Keratinocyte (primary cell): ENCODE data around the gene MLPH. TPM values are rescaled to one million over a fixed set of nuclear protein-coding genes. Genes with fewer than 3 reads are reported as not detected.

Experiments used
- DNase-seq: peaks from one replicate; pipeline ENCODE4 v3.0.0-alpha.2; 2011; ENCODE audit warnings: low read depth, missing footprints, low spot score
- FAIRE-seq: peaks from 2 replicates; lab custom pipeline; 2011; peaks lifted over from hg19 to GRCh38; lab: Jason Lieb, UNC
- H2AFZ ChIP-seq: 2 replicates; pipeline ENCODE4 v1.6.0; 2012; ENCODE audit warnings: low read length, control low read depth, inconsistent platforms; ENCODE audit not compliant: control insufficient read depth
- H3K27ac ChIP-seq: 2 replicates; pipeline ENCODE4 v1.5.1; 2011; ENCODE audit warnings: low read length; ENCODE audit not compliant: control insufficient read depth, insufficient read depth
- H3K27me3 ChIP-seq: 3 replicates; pipeline ENCODE4 v1.6.0; 2011; ENCODE audit warnings: low read length; ENCODE audit not compliant: control insufficient read depth, insufficient read depth; ENCODE audit errors: extremely low read depth
- H3K36me3 ChIP-seq, 2 experiments: 2 replicates in 1 of 2; 3 replicates in 1 of 2; pipeline ENCODE4 v1.5.1; 2011; ENCODE audit warnings: low read length in 2 of 2, mild to moderate bottlenecking in 1 of 2; ENCODE audit not compliant: control insufficient read depth in 2 of 2, insufficient read depth in 2 of 2; ENCODE audit errors: extremely low read depth in 1 of 2
- H3K4me1 ChIP-seq: 3 replicates; pipeline ENCODE4 v1.5.1; 2011; ENCODE audit warnings: low read length; ENCODE audit not compliant: control insufficient read depth, insufficient read depth; ENCODE audit errors: extremely low read depth
- H3K4me2 ChIP-seq: 3 replicates; pipeline ENCODE4 v1.6.0; 2011; ENCODE audit warnings: low read depth, low read length; ENCODE audit not compliant: control insufficient read depth, insufficient read depth; ENCODE audit errors: extremely low read depth
- H3K4me3 ChIP-seq, 3 experiments: fragments of 200-600 bp in 1 of 3; sonication (generic) in 1 of 3; 2 replicates in 2 of 3; 3 replicates in 1 of 3; pipeline ENCODE4 v1.5.1; 2011 to 2016; ENCODE audit warnings: low read length in 3 of 3, mild to moderate bottlenecking in 3 of 3, control low read depth in 2 of 3, inconsistent platforms in 1 of 3, low read depth in 1 of 3, mixed read lengths in 1 of 3, mixed run types in 1 of 3, moderate library complexity in 1 of 3; ENCODE audit not compliant: control insufficient read depth in 2 of 3, insufficient read depth in 2 of 3; ENCODE audit errors: extremely low read depth in 1 of 3
- H3K79me2 ChIP-seq: 2 replicates; pipeline ENCODE4 v1.6.0; 2012; ENCODE audit warnings: low read length; ENCODE audit not compliant: control insufficient read depth, insufficient read depth
- H3K9ac ChIP-seq: 3 replicates; pipeline ENCODE4 v1.6.0; 2011; ENCODE audit warnings: low read length; ENCODE audit not compliant: control insufficient read depth, insufficient read depth; ENCODE audit errors: extremely low read depth
- H3K9me1 ChIP-seq: 3 replicates; pipeline ENCODE4 v1.6.0; 2011; ENCODE audit warnings: low read length; ENCODE audit not compliant: control insufficient read depth, insufficient read depth; ENCODE audit errors: extremely low read depth
- H3K9me3 ChIP-seq: 2 replicates; pipeline ENCODE4 v1.5.1; 2012; ENCODE audit warnings: low read depth, low read length; ENCODE audit not compliant: control insufficient read depth
- H4K20me1 ChIP-seq: 3 replicates; pipeline ENCODE4 v1.6.0; 2011; ENCODE audit warnings: low read length; ENCODE audit not compliant: control insufficient read depth, insufficient read depth; ENCODE audit errors: extremely low read depth
- CTCF ChIP-seq, 3 experiments: IDR thresholded peaks in 1 of 3; conservative IDR thresholded peaks in 1 of 3; optimal IDR thresholded peaks in 1 of 3; 2 replicates in 2 of 3; 3 replicates in 1 of 3; pipeline versions ENCODE3 to v1.5.1; 2011; ENCODE audit warnings: low read length in 3 of 3, mild to moderate bottlenecking in 3 of 3, moderate library complexity in 2 of 3, control low read depth in 1 of 3, inconsistent platforms in 1 of 3; ENCODE audit not compliant: insufficient read depth in 2 of 3; ENCODE audit errors: extremely low read depth in 1 of 3
- EZH2 ChIP-seq: IDR thresholded peaks from one replicate; pipeline ENCODE4 v1.6.1; 2012; ENCODE audit warnings: inconsistent platforms, mild to moderate bottlenecking, low read length, moderate library complexity
- dilution Hi-C: fragments of 300-500 bp; cut with MboI; formaldehyde crosslinking; loops from one replicate; pipeline ENCODE4 v1.7.0; 2020; ENCODE audit warnings: low sequenced_read_pairs; ENCODE audit not compliant: extremely low pct_ligation_motif_present
- polyA plus RNA-seq, 5 experiments: library from polyadenylated mRNA; depleted of rRNA in 3 of 5; stranded (reverse) in 3 of 5; stranded (forward) in 1 of 5; unstranded in 1 of 5; fragments of >200 nt; gene quantifications; 1 replicate in 1 of 5; 2 replicates in 3 of 5; 3 replicates in 1 of 5; pipeline versions ENCODE4 v1.2.1 to v1.2.3, GENCODE V29; 2011 to 2012; ENCODE audit warnings: missing spikeins in 2 of 5, low read depth in 1 of 5, low replicate concordance in 1 of 5

The MLPH gene
- polyA plus RNA-seq, 1 donor (not counting 4 experiments of a cell fraction or from before 2014, with no cell fraction given): 0.67 TPM

GRCh38 chr2:237525559-237526157, 38.6 kb downstream of the MLPH start:
- no peak for DNase-seq
- H3K27ac ChIP-seq: no peak overlapping the region
- no peak for FAIRE-seq
- H2AFZ ChIP-seq: no peak overlapping the region
- no peaks in the 10 kb centered on the region for H3K9me1 ChIP-seq
- H3K4me3 ChIP-seq: no peak overlapping the region
- TF ChIP-seq CTCF (optimal IDR thresholded peaks at IDR 0.05 in 1 of 3, IDR thresholded peaks at IDR 0.05 in 1 of 3, conservative IDR thresholded peaks at IDR 0.05 in 1 of 3; ENCODE audit: extremely low read depth in 1 of 3, insufficient read depth in 2 of 3, low read length in 3 of 3): no peak
- TF ChIP-seq EZH2: no peak
- H3K79me2 ChIP-seq: no peaks in the 10 kb centered on the region
- no peaks in the 10 kb centered on the region for H4K20me1 ChIP-seq
- H3K4me1 ChIP-seq: no peaks in the 10 kb centered on the region
- H3K9me3 ChIP-seq: no peaks in the 10 kb centered on the region
- H3K27me3 ChIP-seq: no peaks in the 10 kb centered on the region
- no peaks in the 10 kb centered on the region for H3K36me3 ChIP-seq
- dilution Hi-C loops: no loop called here
- H3K9ac ChIP-seq: no peak overlapping the region
- no peak overlapping the region for H3K4me2 ChIP-seq

GRCh38 chr2:237527233-237527632, 40.2 kb downstream of the MLPH start:
- dilution Hi-C loops: no loop called here

More at GRCh38 chr2:237527233-237527632, 40.2 kb downstream of the MLPH start:
- Histone ChIP-seq H2AFZ (no peak overlapping the region), H3K4me2 (no peak overlapping the region), H3K4me3 (no peak overlapping the region), H3K9ac (no peak overlapping the region), H4K20me1 (no peaks in the 10 kb centered on the region), H3K9me1 (no peaks in the 10 kb centered on the region), H3K27ac (no peak overlapping the region), H3K4me1 (peaks cover 7% of the 10 kb centered on the region), H3K27me3 (no peaks in the 10 kb centered on the region), H3K36me3 (no peaks in the 10 kb centered on the region), H3K9me3 (no peaks in the 10 kb centered on the region), H3K79me2 (no peaks in the 10 kb centered on the region)
- no peak for TF ChIP-seq EZH2
- TF ChIP-seq CTCF (optimal IDR thresholded peaks at IDR 0.05 in 1 of 3, IDR thresholded peaks at IDR 0.05 in 1 of 3, conservative IDR thresholded peaks at IDR 0.05 in 1 of 3; ENCODE audit: extremely low read depth in 1 of 3, insufficient read depth in 2 of 3, low read length in 3 of 3): no peak
- FAIRE-seq: no peak
- no peak for DNase-seq
